ENCODE data around the gene TEAD1. TPM values are rescaled to one million over a fixed set of nuclear protein-coding genes. Genes with fewer than 3 reads are reported as not detected.

The TEAD1 gene
- total and polyA plus RNA-seq, 9 of the 15 experiments (the other 6 are each of a cell fraction or from before 2014, with no cell fraction given), result 1.7 to 17.7 (median 10.8) TPM

- Histone ChIP-seq H3K9me1 (ENCODE audit: control insufficient read depth, insufficient read depth, low read length) (no peaks in the 10 kb centered on the region), H3K36me3 (ENCODE audit: control insufficient read depth, insufficient read depth, low read length) (peaks cover 6% of the 10 kb centered on the region; the same call in 2 of the 3 replicates), H3K27me3 (ENCODE audit: control insufficient read depth in 2 of 2, insufficient read depth in 2 of 2, low read length in 2 of 2) (no peaks in the 10 kb centered on the region), H3K4me1 (replicated peaks in 1 of 2; ENCODE audit: control insufficient read depth in 2 of 2, insufficient read depth in 2 of 2, low read length in 2 of 2) (peaks cover 0 to 14% of the 10 kb centered on the region in 2 experiments; a peak in 4 of 5 replicates), H4K20me1 (replicated peaks; ENCODE audit: control insufficient read depth, insufficient read depth, low read length) (no peaks in the 10 kb centered on the region), H3K27ac (ENCODE audit: extremely low read depth, low read depth, low read length) (no peak overlapping the region), H3K4me3 (no peak overlapping the region), H3K79me2 (ENCODE audit: control insufficient read depth, insufficient read depth, low read length) (no peaks in the 10 kb centered on the region; the same call in 2 of the 3 replicates), H3K4me2 (ENCODE audit: insufficient read depth, low read length) (no peak overlapping the region), H3K9ac (ENCODE audit: insufficient read depth in 1 of 2, low read depth in 2 of 2, low read length in 2 of 2) (no peak overlapping the region), H3K9me3 (replicated peaks; ENCODE audit: control insufficient read depth, insufficient read depth, low read depth, low read length) (no peaks in the 10 kb centered on the region), H2AFZ (ENCODE audit: low read depth, low read length) (no peak overlapping the region)
- ChIA-PET POLR2A (interaction anchor here (0.9 kb wide), 1 partner anchor 128 kb away, joined by 3 read pairs; no protein-coding TSS in a partner anchor), CTCF (ENCODE audit: low intra/inter-chr PET ratio) (no interaction called here)
- ATAC-seq, result peak; percentile 62; the same call in 2 of the 3 replicates
- no peak for FAIRE-seq
- intact Hi-C loops (cut with micrococcal nuclease) (loop anchor here (5.0 kb wide), 1 partner anchor 74 kb away; no protein-coding TSS in a partner anchor), in situ Hi-C loops (cut with MboI) (no loop called here)
- no TSS peak for BruUV-seq (replicated peaks)
- WGBS (ENCODE audit: insufficient coverage, low coverage, missing lambda C conversion rate), result 28% methylated on average over 3 of the region's 3 CpGs
- peak; percentile 53 for TF ChIP-seq CTCFL (IDR thresholded peaks at IDR 0.05; ENCODE audit: borderline replicate concordance, insufficient read depth, low read depth, low read length, poor library complexity, severe bottlenecking)
- TF ChIP-seq ZNF184 (CRISPR knock-in tag; IDR thresholded peaks at IDR 0.05), result no peak
- TF ChIP-seq SP2 (IDR thresholded peaks at IDR 0.05; ENCODE audit: extremely low read depth, low read depth, low read length, poor library complexity, severe bottlenecking), result no peak
- TF ChIP-seq, protein P1, sequence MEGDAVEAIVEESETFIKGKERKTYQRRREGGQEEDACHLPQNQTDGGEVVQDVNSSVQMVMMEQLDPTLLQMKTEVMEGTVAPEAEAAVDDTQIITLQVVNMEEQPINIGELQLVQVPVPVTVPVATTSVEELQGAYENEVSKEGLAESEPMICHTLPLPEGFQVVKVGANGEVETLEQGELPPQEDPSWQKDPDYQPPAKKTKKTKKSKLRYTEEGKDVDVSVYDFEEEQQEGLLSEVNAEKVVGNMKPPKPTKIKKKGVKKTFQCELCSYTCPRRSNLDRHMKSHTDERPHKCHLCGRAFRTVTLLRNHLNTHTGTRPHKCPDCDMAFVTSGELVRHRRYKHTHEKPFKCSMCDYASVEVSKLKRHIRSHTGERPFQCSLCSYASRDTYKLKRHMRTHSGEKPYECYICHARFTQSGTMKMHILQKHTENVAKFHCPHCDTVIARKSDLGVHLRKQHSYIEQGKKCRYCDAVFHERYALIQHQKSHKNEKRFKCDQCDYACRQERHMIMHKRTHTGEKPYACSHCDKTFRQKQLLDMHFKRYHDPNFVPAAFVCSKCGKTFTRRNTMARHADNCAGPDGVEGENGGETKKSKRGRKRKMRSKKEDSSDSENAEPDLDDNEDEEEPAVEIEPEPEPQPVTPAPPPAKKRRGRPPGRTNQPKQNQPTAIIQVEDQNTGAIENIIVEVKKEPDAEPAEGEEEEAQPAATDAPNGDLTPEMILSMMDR (IDR thresholded peaks at IDR 0.05 in 2 of 3, conservative IDR thresholded peaks at IDR 0.05 in 1 of 3; ENCODE audit: insufficient read depth in 2 of 3, low read depth in 1 of 3, low read length in 3 of 3), result peak in 2 of 3 experiments; percentile 38 to 46; a peak in 3 of 6 replicates
- TF ChIP-seq RBM14 (IDR thresholded peaks at IDR 0.05; ENCODE audit: borderline replicate concordance, insufficient read depth, low read depth, low read length), result no peak
- TF ChIP-seq, protein P2, sequence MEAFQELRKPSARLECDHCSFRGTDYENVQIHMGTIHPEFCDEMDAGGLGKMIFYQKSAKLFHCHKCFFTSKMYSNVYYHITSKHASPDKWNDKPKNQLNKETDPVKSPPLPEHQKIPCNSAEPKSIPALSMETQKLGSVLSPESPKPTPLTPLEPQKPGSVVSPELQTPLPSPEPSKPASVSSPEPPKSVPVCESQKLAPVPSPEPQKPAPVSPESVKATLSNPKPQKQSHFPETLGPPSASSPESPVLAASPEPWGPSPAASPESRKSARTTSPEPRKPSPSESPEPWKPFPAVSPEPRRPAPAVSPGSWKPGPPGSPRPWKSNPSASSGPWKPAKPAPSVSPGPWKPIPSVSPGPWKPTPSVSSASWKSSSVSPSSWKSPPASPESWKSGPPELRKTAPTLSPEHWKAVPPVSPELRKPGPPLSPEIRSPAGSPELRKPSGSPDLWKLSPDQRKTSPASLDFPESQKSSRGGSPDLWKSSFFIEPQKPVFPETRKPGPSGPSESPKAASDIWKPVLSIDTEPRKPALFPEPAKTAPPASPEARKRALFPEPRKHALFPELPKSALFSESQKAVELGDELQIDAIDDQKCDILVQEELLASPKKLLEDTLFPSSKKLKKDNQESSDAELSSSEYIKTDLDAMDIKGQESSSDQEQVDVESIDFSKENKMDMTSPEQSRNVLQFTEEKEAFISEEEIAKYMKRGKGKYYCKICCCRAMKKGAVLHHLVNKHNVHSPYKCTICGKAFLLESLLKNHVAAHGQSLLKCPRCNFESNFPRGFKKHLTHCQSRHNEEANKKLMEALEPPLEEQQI (IDR thresholded peaks at IDR 0.05), result no peak
- TF ChIP-seq NBN (IDR thresholded peaks at IDR 0.05; ENCODE audit: low read depth), result no peak
- TF ChIP-seq ZNF384 (IDR thresholded peaks at IDR 0.05; ENCODE audit: low read depth, low read length), result peak; percentile 33; the same call in 1 of the 2 replicates
- TF ChIP-seq POLR2AphosphoS2 (IDR thresholded peaks at IDR 0.05; ENCODE audit: low read length), result no peak
- no peak for TF ChIP-seq MYBL2 (IDR thresholded peaks at IDR 0.05; ENCODE audit: low read depth)
- no peak for TF ChIP-seq MYBL2 (CRISPR knock-in tag; IDR thresholded peaks at IDR 0.05; ENCODE audit: borderline replicate concordance)
- no peak for TF ChIP-seq SAFB (IDR thresholded peaks at IDR 0.05; ENCODE audit: borderline replicate concordance, low read depth, low read length)
- peak in 1 of 2 experiments; percentile 41; a peak in 1 of 4 replicates for TF ChIP-seq RAD21 (CRISPR knock-in tag; conservative IDR thresholded peaks at IDR 0.05 in 1 of 2, IDR thresholded peaks at IDR 0.05 in 1 of 2)
- DNase-seq (ENCODE audit: extremely low read depth in 1 of 4, low spot score in 3 of 4), result no peak
Observed at GRCh38 chr11:12761029-12761428, 86.8 kb downstream of the TEAD1 start.
